Inferior parietal cortex (tissue), 1 donor: ENCODE measurements around the gene LRP2.
"Not testable (repeated sequence)": the region's sequence is repeated elsewhere in the genome, so short reads cannot be mapped to it uniquely, and the experiment has no call there.

Experiments
- DNase-seq: peaks from one replicate; pipeline ENCODE4 v3.0.0-alpha.2; 2016; ENCODE audit errors: extremely low spot score

Gene LRP2

DNA sequence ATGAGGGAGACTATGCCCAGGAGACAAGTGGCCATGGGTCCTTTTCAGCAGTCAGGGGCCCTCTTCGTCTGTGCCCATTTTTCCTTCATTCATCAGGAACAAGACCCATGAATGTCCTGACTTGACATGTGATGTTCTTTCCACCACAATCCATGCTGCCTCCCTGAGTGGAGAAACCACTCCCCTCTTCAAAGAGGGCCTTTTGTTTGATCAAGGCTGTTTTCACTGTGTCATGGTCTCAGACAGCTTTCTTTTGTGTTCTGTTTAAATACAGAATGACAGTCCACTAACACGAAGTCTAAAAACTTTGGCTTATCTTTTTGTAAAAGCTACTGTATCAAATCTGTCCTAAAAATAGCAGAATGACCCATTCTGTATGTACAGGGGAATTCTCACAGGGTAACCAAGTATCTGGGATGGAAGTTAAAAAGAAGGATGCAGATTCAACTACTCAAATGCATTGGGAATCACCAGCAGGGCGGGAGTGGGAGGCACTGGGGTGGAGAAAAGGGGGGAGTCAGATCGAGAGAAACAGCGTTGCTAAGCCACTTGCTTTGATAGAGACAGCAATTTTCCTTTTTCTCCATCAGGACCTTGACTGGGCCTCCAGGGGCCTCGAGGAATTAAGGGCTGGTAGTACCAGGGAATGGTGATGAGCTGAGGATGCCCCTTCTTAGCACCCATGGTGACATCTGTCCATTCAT lies 13.9 kb downstream of the LRP2 start:
- DNase-seq = peak; percentile 79

GRCh38 chr2:169345486-169346437 lies 16.6 kb downstream of the LRP2 start:
- peak; percentile 55 for DNase-seq

DNA sequence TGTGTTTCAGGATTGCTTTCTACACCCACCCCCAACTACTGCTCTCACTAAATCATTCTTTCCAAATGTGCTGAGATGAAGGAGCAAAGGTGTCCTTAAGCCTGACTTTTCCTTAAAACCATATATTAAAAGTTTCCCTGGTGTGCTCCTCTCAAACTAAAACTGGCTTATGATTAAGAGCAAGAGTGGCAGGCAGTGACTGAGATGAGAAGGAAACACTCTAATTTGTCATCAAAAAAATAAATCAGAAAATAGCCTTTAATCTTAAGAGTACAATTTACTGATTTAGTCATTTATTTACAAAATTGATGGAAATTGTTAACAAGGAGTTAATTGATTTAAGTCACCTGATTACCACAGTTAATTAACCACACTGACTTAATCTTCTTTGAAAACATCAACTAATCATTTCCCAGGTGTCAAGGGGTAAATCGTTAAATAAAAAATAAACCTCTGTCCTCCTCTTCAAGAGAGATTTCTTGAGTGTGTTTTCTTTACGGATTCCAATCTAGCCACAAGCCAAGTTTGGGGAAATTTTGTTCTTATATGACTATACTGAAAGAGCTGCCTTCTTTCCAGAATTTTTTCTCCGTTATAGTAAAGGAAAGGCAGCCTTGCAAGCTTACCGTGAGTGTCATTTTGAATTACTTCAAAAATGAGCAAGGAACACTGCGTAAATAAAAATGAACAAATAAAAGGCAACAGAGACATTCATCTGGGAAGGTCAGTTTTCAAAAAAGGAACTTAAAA lies 17.4 kb downstream of the LRP2 start:
- no peak for DNase-seq

DNA sequence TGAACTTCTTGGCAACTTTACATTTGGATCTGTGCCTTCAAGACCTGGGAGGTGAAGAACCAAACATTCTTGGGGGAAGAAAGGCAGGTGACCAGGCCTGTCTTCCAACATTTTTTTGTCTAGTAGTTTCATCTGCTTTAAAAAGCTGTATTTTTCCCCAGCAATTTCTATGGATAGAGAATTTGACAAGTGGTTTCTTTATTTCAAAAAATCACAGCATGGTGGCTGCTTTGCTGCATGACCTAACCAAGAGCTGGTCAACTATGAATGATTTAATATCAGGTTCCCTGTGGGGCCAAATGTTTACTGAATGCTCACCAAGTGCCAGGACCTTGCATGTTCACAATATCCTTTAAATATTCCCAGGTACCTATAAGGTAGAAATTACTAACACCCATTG lies 19.1 kb downstream of the LRP2 start:
- DNase-seq = no peak

DNA sequence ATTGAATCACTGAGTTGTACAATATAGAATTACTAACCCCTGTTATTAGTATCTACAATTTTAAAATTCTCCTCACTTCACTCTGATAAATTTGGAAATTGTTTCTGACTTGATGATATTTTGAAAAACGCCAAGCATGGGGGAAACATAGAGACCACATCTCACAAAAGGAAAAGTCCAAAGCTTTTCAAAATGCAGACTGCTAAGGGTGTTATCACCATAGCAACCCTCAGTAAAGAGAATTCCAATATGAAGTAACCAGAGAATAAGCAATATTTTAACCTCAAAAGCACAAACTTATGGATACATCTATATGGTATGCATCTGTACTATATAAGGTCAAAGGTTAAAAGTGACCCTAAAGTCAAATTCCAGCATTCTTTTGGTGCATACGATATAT lies 22.7 kb downstream of the LRP2 start:
- no peak for DNase-seq

DNA sequence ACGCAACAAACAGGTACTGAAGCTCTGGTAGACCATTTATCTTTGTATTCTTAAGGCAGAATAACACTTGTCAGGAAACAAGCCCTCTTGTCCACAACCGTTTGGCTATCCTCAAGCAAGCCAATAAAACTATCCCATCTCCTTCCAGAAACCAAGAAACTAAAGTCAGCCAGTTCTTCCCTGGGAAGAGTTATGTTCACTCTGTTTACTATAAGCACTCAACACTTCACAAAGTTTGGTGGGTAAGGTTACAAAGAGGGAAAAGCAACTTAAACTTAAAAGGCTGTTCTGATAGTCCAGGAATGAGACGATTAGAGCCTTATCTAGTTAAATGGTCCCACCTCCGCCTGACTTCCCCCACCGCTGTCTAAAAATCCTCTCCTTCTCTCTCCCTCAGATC lies 25.6 kb downstream of the LRP2 start:
- DNase-seq = no peak

DNA sequence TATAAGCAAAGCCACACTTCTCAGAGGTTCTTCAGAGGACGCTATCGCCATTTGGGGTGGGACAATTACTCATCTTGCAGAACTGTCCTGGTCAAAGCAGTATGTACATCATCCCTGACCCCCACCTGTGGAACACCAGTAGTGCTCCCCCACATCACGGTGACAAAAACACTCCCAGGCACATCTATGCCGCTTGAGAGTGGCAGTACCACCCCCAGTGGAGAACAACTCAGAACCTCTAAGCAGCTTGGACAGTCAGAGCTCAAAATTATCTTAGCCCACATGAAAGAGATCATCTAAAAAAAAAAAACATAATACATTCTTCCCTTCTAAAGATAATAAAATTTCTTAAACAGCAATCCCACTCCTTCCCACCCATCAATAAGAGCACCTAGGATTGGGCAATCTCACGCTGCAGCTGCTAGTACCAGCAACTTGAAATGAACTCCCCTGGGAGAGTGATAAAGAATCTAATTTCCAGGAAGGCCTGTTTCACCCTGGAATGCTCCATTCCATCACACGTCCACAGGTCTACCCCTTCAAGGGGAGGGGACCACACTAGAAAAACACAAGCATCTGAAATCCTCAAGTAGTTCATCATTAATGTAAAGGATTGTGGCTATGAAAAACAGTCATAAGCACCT lies 31.7 kb downstream of the LRP2 start:
- DNase-seq = no peak

DNA sequence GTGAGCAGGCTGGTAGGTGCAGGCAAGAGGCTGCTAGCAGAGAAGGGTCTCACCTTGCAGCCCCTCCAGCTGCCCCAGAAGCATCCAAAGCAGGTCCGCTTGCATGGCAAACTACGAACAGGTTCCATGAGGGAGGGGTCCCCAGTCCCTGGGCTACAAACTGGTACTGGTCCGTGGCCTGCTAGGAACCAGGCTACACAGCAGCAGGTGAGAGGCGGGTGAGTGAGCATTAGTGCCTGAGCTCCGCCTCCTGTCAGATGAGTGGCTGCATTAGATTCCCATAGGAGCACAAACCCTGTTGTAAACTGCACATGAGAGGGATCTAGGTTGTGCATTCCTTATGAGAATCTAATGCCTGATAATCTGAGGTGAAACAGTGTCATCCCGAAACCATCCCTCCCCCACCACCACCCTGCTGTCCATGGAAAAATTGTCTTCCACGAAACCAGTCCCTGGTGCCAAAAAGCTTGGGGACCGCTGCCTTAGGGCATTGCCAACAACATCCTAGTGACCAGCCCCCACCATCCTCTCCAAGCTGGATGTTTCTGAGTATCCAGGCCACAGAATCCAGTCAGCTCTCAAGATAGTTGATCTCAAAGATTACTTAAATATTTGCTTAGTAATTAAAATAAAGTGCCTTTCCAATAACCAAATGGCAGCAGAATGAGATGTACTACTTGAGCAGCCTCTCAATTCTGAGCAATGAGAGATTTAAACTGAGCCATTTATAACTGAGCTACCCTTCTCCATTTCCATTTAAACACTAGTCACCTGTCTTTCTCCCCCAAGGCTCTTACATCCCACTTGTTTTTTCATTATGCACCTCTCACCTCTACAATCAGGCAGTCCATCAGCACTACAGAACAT lies 32.4 kb downstream of the LRP2 start:
- DNase-seq = no peak

- no peak for DNase-seq
Measured at GRCh38 chr2:169328785-169329184, 33.5 kb downstream of the LRP2 start.

DNA sequence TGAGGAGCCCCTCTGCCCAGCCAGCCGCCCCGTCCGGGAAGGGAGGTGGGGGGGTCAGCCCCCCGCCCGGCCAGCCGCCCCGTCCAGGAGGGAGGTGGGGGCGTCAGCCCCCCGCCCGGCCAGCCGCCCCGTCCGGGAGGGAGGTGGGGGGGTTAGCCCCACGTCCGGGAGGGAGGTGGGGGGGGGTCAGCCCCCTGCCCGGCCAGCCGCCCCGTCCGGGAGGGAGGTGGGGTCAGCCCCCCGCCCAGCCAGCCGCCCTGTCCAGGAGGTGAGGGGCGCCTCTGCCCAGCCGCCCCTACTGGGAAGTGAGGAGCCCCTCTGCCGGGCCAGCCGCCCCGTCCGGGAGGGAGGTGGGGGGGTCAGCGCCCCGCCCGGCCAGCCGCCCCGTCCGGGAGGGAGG lies 34.5 kb downstream of the LRP2 start:
- DNase-seq = not testable (repeated sequence)

- DNase-seq = not testable (repeated sequence)
Measured at GRCh38 chr2:169325886-169326285, 36.4 kb downstream of the LRP2 start.

DNA sequence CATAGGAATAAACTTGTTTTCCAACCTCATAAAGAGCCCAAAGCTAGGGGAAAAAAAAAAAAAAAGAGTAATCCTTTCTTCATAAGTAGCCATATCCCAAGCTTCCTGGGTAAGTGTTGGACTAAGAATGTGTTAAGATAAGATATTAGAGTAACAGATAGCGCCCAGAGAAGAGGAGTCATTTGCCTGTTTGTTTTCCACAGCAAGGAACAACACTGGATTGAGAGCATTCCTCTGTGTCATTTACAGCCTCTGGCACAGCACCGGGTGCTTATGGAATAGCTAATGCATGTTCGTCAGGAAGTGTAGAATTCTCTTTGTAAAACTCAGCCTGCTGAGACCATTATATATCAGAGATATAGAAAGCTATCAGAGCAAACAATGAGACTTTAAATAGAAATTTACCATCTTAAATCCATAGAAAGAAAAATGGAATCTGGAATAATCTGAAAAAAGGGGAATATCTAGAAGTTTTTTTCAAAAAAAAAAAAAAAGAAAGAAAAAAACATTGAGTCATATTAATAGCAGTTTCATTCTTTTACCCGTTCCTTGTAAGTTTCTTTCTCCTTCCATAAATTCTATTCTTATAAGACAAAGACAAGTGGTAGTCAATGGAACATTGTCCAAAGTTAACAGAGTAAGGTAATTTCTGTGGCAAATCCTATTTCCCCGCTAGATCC lies 37.6 kb downstream of the LRP2 start:
- no peak for DNase-seq

GRCh38 chr2:169323841-169324240 lies 38.5 kb downstream of the LRP2 start:
- DNase-seq = no peak

- no peak for DNase-seq
Measured at GRCh38 chr2:169320561-169320960, 41.8 kb downstream of the LRP2 start.

DNA sequence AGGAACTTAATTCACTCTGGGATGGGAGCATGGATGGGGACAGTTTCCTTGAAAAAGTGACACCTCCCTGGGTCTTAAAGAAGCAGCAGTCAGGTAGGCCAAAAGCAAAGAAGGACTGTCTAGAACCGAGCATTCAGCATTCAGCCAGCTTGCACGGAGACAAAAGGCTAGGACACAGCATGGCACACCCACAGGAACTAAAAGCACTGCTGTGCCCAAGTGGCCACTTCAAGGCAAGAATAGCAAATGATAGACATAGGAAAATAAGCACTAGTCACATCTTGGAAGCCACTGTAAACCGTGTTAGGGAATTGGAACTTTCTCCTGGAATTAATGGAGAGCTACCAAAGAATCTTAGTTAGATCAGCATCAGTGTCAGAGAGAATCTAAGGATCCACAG lies 47.0 kb downstream of the LRP2 start:
- no peak for DNase-seq

DNA sequence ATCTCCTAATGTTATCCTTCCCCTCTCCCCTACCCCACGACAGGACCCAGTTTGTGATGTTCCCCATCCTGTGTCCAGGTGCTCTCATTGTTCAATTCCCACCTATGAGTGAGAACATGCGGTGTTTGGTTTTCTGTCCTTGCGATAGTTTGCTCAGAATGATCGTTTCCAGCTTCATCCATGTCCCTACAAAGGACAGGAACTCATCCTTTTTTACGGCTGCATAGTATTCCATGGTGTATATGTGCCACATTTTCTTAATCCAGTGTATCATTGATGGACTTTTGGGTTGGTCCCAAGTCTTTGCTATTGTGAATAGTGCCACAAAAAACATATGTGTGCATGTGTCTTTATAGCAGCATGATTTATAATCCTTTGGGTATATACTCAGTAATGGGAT lies 54.0 kb downstream of the LRP2 start:
- DNase-seq = not testable (repeated sequence)

DNA sequence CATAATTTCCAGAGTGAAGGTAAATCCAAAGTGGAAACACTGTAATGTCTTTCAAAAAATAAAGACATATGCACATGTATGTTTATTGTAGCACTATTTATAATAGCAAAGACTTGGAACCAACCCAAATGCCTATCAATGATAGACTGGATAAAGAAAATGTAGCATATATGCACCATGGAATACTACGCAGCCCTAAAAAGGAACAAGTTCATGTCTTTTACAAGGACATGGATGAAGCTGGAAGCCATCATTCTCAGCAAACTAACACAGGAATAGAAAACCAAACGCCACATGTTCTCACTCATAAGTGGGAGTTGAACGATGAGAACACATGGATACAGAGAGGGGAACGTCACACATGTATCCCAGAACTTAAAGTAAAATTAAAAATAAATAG lies 57.6 kb downstream of the LRP2 start:
- not testable (repeated sequence) for DNase-seq

- no peak for DNase-seq
Measured at GRCh38 chr2:169303579-169304305, 58.6 kb downstream of the LRP2 start.

DNA sequence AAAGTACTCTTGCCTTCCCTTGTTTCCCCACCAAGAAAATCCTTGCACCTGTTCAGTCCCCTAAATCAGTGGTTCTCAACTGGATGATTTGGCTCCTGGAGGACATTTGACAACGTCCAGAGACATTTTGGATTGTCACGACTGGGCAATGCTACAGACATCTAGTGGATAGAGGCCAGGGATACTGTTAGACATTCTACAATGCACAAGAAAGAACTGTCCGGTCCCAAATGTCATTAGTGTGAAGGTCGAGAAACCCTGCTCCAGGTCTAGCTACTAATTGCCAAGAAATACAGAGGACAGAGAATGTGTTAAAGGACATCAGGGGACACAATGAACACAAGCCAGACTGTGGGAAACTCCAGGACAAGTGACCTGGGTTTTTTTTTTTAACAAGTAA lies 60.0 kb downstream of the LRP2 start:
- no peak for DNase-seq
